Endothelial cell (in vitro differentiated cells): ENCODE data around the gene ERI3. TPM values are rescaled to one million over a fixed set of nuclear protein-coding genes. Genes with fewer than 3 reads are reported as not detected.

ENCODE experiments used
- DNase-seq: peaks from one replicate; pipeline ENCODE4 v3.0.0; 2021; ENCODE audit warnings: low spot score
- H3K27ac Mint-ChIP-seq: one replicate; pipeline ENCODE4 v1.8.0; 2021; ENCODE audit warnings: mixed read lengths, inconsistent platforms; ENCODE audit not compliant: unreplicated experiment
- H3K27me3 Mint-ChIP-seq: one replicate; pipeline ENCODE4 v1.8.0; 2021; ENCODE audit warnings: mild to moderate bottlenecking, moderate library complexity, mixed read lengths, inconsistent platforms; ENCODE audit not compliant: unreplicated experiment
- H3K36me3 Mint-ChIP-seq: one replicate; pipeline ENCODE4 v1.8.0; 2021; ENCODE audit warnings: mild to moderate bottlenecking, low read depth, mixed read lengths, inconsistent platforms; ENCODE audit not compliant: unreplicated experiment
- H3K4me1 Mint-ChIP-seq: one replicate; pipeline ENCODE4 v1.8.0; 2021; ENCODE audit warnings: mild to moderate bottlenecking, mixed read lengths, inconsistent platforms; ENCODE audit not compliant: unreplicated experiment
- H3K4me3 Mint-ChIP-seq: one replicate; pipeline ENCODE4 v1.8.0; 2021; ENCODE audit warnings: mild to moderate bottlenecking, mixed read lengths, inconsistent platforms; ENCODE audit not compliant: unreplicated experiment
- H3K9me3 Mint-ChIP-seq: one replicate; pipeline ENCODE4 v1.8.0; 2021; ENCODE audit warnings: mixed read lengths, inconsistent platforms; ENCODE audit not compliant: unreplicated experiment
- total RNA-seq: library from RNA; stranded (reverse); fragmentation: NEBNext Ultra II Directional; extraction: Animal tissue kit (Norgen Biotek cat#: 25700); gene quantifications from one replicate; pipeline ENCODE4 v1.2.1, GENCODE V29; 2021; ENCODE audit not compliant: unreplicated experiment
- TF ChIP-seq, protein P1 (sequence below): fragments of 200-600 bp; sonication (generic); IDR thresholded peaks from one replicate; pipeline ENCODE4 v1.5.0; 2021; ENCODE audit warnings: antibody characterized with exemption; ENCODE audit not compliant: unreplicated experiment

Gene ERI3
- total RNA-seq, 1 donor from 2014 or later = 42.6 TPM

DNA sequence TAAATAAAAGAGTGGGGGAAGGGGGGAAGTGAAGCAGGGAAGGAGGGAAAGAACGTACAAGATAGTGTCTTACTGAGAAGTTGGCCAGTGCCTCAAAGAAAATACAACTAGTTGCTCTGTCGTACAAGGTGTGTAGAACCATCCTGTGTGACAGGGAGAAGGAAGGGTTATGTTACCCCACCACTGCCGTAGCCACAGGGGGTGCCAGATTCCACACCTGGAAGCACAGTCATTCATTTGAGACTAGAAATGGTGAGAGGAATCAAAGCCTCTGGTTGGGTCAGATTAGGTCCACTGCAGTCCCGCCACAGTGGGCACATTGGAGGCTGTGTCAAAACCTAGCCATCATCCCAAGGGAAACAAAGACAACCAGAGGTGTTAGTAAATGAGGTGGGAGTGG lies 2.7 kb upstream of the ERI3 start:
- H3K4me1 Mint-ChIP-seq = peaks cover 21% of the 10 kb centered on the region
- H3K36me3 Mint-ChIP-seq = no peaks in the 10 kb centered on the region
- peaks cover 1% of the 10 kb centered on the region for H3K27me3 Mint-ChIP-seq
- no peak overlapping the region for H3K27ac Mint-ChIP-seq
- TF ChIP-seq, protein P1, sequence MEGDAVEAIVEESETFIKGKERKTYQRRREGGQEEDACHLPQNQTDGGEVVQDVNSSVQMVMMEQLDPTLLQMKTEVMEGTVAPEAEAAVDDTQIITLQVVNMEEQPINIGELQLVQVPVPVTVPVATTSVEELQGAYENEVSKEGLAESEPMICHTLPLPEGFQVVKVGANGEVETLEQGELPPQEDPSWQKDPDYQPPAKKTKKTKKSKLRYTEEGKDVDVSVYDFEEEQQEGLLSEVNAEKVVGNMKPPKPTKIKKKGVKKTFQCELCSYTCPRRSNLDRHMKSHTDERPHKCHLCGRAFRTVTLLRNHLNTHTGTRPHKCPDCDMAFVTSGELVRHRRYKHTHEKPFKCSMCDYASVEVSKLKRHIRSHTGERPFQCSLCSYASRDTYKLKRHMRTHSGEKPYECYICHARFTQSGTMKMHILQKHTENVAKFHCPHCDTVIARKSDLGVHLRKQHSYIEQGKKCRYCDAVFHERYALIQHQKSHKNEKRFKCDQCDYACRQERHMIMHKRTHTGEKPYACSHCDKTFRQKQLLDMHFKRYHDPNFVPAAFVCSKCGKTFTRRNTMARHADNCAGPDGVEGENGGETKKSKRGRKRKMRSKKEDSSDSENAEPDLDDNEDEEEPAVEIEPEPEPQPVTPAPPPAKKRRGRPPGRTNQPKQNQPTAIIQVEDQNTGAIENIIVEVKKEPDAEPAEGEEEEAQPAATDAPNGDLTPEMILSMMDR = no peak
- H3K4me3 Mint-ChIP-seq = no peak overlapping the region
- no peak for DNase-seq
- no peaks in the 10 kb centered on the region for H3K9me3 Mint-ChIP-seq

DNA sequence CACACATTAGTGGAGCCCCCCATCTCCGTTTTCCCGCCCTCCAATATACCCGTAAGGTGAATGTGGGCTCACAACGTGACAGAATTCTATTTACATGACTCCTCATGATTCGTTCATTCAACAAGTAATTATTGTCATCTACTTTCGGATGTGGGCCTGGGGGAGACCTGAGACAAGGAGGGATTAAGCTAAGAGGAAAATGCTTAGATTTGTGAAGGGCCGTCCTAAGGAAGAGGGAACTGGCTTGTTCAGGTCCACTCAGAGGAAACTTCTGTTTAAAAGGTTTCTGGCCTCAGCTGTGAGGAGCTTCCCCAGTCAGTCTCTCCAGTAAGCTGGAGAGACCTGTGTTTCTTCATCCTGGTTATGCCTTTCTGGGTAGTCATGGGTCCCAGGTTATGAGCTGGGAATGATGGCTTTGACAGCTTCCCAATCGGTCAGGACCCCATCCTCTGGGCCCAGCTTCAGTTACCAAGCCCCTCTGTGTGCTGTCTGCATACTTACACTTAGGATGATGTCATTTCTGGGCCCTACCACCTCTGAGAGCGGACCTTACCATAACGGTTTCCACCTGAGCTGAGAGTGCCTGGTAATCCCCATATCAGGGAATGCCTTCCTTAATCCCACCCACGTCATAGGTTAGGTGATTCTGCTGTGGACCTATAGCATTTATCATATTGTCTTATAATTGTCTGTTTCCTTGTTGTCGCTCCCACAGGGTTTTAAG lies 687 bp upstream of the ERI3 start:
- Mint-ChIP-seq H3K9me3 (no peaks in the 10 kb centered on the region), H3K27ac (peak overlapping the region; percentile 64), H3K4me1 (peaks cover 21% of the 10 kb centered on the region)

DNA sequence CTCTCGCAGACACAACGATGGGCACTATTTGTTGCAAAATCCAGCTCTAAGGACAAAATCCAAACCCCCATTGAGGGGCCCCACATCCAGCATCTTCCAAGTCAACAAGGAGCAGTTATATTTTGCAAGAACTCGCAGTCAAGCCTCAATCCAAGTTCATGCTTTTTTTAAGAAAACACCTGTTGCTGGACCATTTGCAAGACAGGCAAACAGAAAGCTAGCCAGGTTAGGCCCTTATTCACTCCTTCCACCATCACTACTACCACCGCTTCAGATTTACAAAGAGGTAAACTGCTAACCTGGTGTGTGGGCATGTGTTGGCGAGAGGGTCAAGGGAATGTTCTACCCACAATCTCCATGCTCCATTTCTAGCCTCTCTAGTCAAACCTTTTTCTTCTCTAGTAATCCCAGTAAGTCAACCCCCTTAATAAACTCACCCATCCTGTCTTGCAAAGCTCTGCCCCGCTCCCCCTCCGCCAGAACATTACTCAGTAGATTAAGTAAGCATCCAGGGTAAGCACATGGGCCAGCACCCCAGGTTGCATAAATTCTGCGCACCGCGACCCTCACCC lies 703 bp downstream of the ERI3 start:
- H3K27ac Mint-ChIP-seq = peak overlapping the region; percentile 81
- TF ChIP-seq, protein P1 = no peak
- H3K27me3 Mint-ChIP-seq = peaks cover 6% of the 10 kb centered on the region
- H3K9me3 Mint-ChIP-seq = no peaks in the 10 kb centered on the region
- H3K4me1 Mint-ChIP-seq = peaks cover 21% of the 10 kb centered on the region
- peak overlapping the region; percentile 93 for H3K4me3 Mint-ChIP-seq
- no peaks in the 10 kb centered on the region for H3K36me3 Mint-ChIP-seq
- DNase-seq = no peak

More for the DNA sequence above, 687 bp upstream of the ERI3 start:
- Mint-ChIP-seq H3K27me3 (peaks cover 4% of the 10 kb centered on the region), H3K36me3 (no peaks in the 10 kb centered on the region), H3K4me3 (peak overlapping the region; percentile 93)
- no peak for DNase-seq
- TF ChIP-seq, protein P1 = no peak

DNA sequence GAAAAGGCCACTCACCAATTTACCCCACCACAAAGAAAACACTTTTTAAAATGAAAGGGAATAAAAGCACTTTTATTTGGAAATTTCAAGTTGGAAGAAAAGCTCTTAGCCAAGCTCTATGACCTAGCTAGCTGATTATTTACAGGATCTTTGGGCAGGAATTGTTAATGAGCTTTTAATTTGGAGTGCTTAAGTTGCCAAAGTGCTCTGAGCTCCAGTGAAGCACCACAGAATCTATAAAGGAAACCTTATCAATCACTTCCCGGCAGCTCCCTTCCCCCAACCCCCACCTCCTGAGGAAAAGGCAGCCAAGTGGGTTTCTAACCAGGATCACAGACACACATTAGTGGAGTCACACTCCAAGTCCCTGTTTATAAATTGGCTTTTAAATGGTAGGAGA lies 1.5 kb downstream of the ERI3 start:
- no peaks in the 10 kb centered on the region for H3K9me3 Mint-ChIP-seq
- no peaks in the 10 kb centered on the region for H3K36me3 Mint-ChIP-seq
- H3K4me1 Mint-ChIP-seq = peaks cover 21% of the 10 kb centered on the region

More for the DNA sequence above, 1.5 kb downstream of the ERI3 start:
- Mint-ChIP-seq H3K27ac (no peak overlapping the region), H3K27me3 (peaks cover 6% of the 10 kb centered on the region), H3K4me3 (peak overlapping the region; percentile 93)
- DNase-seq = no peak
- TF ChIP-seq, protein P1 = no peak
